HT1080 (cell line): ENCODE data around the gene TMEM205. TPM values are rescaled to one million over a fixed set of nuclear protein-coding genes. Genes with fewer than 3 reads are reported as not detected.

Experiments used
- DNase-seq: peaks from one replicate; pipeline ENCODE4 v3.0.0-alpha.2; 2015; ENCODE audit warnings: low read depth
- total RNA-seq: library from RNA; depleted of rRNA; stranded (reverse); fragments of >200 nt; shearing (Covaris generic); gene quantifications from 2 replicates; pipeline ENCODE4 v1.2.3, GENCODE V29; 2014; rRNA removed

Gene TMEM205
- total RNA-seq, 1 experiment from 2014 or later, result 2.3 TPM

DNA sequence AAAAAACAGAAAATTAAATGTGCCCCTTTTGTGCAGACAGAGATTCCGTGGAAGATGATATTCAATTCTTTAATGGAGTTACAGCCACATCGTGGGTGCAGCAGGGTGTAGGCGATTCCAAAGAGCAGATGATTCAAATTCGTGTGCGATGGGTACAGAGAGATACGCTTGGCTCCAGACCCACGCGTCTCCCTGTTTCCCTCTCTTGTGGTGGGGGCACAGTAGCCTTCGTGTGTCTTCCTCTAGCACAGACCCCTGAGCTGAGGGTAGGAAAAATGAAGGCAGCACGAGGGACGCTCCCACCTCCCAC lies 45.3 kb downstream of the TMEM205 start:
- no peak for DNase-seq

DNA sequence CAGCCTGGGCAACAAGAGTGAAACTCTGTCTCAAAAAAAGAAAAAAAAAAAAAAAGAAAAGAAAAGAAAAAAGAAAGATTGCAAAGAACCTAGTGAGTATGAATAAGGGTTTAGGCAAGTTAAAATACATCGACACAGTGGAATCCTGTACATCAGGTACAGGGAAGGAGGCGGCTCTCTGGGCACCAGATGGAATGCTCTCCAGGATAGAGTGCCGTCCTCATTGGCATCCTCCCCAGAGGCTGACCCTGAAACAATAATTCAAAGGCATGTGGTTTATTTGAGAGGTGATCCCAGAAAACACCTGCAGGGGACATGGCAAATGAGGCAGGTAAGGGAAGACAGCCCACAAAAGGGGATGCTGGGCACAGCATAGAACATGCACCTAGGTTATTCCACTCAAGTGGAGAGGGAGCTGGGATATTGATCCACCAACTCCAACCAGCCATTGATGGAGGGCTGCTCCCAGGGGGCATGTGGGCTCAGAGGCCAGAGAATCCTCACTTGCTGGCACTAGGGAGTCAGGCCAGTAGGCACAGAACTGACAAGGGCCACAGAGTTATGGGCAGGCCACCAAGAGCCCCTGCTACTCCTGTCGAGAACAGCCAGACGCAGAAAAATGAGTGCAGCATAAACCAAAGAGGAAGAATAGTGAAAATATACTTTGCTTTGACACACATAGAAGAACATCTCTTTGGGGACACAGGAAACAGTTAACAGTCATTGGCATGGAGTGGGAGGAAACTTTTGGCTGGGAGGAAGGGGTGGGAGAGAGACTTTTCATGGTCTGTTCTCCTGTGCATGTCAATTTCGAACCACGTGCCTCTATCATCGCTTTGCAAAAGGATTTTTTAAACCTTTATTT lies 45.9 kb downstream of the TMEM205 start:
- no peak for DNase-seq

DNA sequence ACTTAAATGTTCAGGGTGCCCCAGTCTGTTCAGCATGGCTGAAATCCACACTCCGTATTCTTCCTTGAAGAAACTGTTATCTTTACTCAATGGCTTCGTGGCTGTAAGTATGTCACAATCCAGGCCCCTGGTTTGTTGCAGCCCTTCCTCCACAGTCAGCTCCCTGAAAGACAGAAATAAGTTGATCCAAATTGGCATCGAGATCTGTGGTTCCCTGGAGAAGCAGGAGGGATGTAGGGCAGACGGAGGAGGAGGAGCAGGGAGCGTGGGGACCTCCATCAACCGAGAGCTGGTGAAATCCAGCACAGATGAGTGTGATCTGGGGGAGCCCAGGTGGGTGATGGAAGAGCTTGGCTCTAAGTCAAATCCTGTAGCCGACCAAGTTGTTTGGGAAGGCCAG lies 49.8 kb downstream of the TMEM205 start:
- no peak for DNase-seq

DNA sequence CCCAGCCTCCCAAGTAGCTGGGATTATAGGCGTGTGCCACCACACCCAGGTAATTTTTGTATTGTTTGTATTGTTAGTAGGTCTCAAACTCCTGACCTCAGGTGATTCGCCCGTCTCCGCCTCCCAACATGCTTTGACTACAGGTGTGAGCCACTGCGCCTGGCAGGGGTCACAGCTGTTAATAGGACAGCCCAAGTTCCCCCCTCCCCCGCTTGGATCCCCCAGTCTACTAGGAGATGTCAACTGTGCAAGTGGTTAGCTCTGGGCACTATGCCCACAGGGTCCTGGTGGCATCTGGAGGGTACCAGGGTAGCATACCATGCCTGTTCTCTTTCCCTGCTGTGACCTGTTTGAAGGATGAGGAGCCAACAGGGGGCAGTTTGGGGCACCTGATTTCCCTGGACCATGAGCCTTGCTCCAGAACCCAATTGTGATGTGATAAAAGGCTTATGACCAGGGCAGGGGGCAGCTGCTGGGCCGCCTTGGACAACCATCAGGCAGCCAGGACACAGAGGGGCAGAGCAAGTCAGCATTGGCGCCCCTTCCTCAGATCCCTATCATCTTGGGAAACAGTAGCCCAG lies 50.3 kb downstream of the TMEM205 start, which contains the start of gene TSPAN16:
Gene TSPAN16 (plus strand): TSS at position 496 of the 581 bp plus-strand sequence. CDS start 138 bp downstream, outside the sequence.
- no peak for DNase-seq

DNA sequence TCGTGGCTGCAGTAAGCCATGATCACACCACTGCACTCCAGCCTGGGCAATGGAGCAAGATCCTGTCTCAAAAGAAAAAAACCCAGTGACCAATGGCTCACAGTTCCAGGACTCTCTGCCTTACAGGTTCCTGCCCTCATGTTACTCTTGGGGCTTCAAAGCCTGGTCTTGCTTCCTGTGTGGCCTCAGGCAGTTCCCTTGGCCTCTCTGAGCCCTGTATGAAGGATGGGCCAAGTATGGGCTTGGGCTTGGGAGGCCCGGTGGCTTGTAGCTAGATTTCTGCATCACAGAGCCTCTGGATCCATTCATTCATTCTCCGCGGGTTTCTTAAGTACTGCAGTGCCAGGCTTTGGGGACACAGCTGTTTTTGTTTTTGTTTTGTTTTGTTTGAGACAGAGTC lies 50.9 kb downstream of the TMEM205 start:
- no peak for DNase-seq

DNA sequence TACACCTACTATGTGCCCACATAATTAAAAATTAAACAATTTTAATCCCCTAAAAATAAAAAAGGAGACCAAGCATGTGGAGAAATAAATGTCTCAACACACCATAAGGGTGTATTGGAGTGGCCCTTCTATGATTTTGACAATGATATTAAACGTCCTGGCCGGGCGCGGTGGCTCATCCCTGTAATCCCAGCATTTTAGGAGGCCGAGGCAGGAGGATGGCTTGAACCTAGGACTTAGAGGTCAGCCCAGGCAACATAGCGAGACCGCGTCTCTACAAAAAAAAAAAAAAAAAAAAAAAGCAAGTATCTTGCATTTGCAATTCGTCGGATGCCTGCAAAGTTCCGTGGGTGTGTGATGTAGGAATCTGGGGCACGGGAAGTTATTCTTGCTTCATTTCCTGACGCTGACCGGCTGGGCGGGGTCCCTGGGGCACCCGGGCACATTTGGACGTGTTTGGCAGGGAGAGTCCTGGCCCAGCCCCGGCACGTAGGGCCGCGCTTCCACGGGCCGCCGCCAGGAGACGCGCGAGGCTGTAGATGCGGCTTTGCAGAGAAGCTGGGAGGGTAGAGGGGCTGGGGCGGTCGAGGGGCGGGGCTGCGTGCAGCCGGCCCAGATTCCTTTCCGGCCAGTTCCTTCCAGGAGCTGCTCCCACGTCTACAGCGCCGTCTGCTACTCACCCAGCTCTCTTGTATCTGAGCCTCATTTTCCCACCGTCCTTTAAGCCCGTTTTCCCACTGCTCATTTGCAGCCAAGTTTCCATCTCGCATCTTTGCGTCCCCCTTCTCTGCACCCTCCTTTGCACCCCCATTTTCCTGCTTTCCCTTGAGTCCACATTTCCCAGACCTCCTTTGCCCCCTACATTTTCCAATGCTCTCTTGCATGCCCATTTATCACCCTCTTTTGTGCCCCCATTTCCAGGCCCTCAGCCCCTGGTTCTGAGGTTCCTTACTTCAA lies 52.4 kb downstream of the TMEM205 start:
- peak; percentile 95 for DNase-seq

Other genes starting within 250 kb of the TMEM205 start
- gene SPC24, start 190.5 kb downstream of the TMEM205 start, total RNA-seq, result 112 and 122 TPM in 2 replicates
- 54.3 and 73.5 TPM in 2 replicates for gene KANK2, start 148.7 kb downstream of the TMEM205 start, total RNA-seq
- gene ANGPTL8, start 106.6 kb downstream of the TMEM205 start, total RNA-seq, result not detected in 2 replicates
- gene DOCK6, start 83.7 kb downstream of the TMEM205 start, total RNA-seq, result 2.8 and 4.3 TPM in 2 replicates
- not detected in 2 replicates for gene TSPAN16, start 50.1 kb downstream of the TMEM205 start, total RNA-seq
- not detected in 2 replicates for gene RAB3D, start 6.6 kb downstream of the TMEM205 start, total RNA-seq
- gene CCDC159, start 251 bp upstream of the TMEM205 start, total RNA-seq, result 0.23 TPM in 1 of 2 replicates, not detected in the other
- gene PLPPR2, start 9.2 kb upstream of the TMEM205 start, total RNA-seq, result 0.27 and 1.4 TPM in 2 replicates
- gene SWSAP1, start 28.4 kb upstream of the TMEM205 start, total RNA-seq, result 1.3 and 1.8 TPM in 2 replicates
- 0.53 and 2.2 TPM in 2 replicates for gene EPOR, start 38.0 kb upstream of the TMEM205 start, total RNA-seq
- gene RGL3, start 73.0 kb upstream of the TMEM205 start, total RNA-seq, result not detected in 2 replicates
- 0.14 and 0.33 TPM in 2 replicates for gene ODAD3, start 88.9 kb upstream of the TMEM205 start, total RNA-seq
- gene PRKCSH, start 89.4 kb upstream of the TMEM205 start, total RNA-seq, result 121 and 159 TPM in 2 replicates
- gene ELAVL3, start 134.8 kb upstream of the TMEM205 start, total RNA-seq, result not detected in 2 replicates
- gene ZNF653, start 159.6 kb upstream of the TMEM205 start, total RNA-seq, result 5.2 and 11.6 TPM in 2 replicates
- 74.5 and 78.8 TPM in 2 replicates for gene ECSIT, start 182.9 kb upstream of the TMEM205 start, total RNA-seq
- gene CNN1, start 192.6 kb upstream of the TMEM205 start, total RNA-seq, result 0.45 and 0.63 TPM in 2 replicates
- 137 and 150 TPM in 2 replicates for gene ELOF1, start 213.0 kb upstream of the TMEM205 start, total RNA-seq
- 1.8 and 2.4 TPM in 2 replicates for gene ACP5, start 231.4 kb upstream of the TMEM205 start, total RNA-seq